HepG2 (cell line): ENCODE measurements around the gene MBTPS1.

Experiments
- HNRNPUL1 ChIP-seq: fragments of 200-400 bp; formaldehyde crosslinking; IDR thresholded peaks from 2 replicates; pipeline ENCODE4 v1.6.1; 2017; ENCODE audit warnings: low read depth, mild to moderate bottlenecking, low read length, moderate library complexity
- TF ChIP-seq, protein P1 (sequence below): sonication (generic); formaldehyde crosslinking; IDR thresholded peaks from 2 replicates; pipeline ENCODE4 v1.5.0; 2020; ENCODE audit warnings: mild to moderate bottlenecking, missing genetic modification reagents, moderate library complexity

DNA sequence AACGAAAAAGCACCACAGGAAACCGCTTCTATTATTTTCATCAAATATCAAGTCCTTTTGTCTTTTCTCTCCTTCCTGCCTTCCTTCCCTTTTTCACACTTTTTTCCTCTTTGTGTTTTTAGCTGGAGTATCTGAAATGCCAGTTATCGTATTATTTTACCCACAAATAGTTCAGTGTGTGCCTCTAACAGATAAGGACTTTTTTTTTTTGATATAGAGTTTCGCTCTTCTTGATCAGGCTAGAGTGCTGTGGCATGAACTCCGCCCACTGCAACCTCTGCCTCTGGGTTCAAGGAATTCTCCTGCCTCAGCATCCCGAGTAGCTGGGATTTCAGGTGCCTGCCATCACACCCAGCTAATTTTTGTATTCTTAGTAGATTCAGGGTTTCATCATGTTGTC is 39.0 kb upstream of the MBTPS1 start:
- TF ChIP-seq HNRNPUL1, result no peak
- TF ChIP-seq, protein P1, sequence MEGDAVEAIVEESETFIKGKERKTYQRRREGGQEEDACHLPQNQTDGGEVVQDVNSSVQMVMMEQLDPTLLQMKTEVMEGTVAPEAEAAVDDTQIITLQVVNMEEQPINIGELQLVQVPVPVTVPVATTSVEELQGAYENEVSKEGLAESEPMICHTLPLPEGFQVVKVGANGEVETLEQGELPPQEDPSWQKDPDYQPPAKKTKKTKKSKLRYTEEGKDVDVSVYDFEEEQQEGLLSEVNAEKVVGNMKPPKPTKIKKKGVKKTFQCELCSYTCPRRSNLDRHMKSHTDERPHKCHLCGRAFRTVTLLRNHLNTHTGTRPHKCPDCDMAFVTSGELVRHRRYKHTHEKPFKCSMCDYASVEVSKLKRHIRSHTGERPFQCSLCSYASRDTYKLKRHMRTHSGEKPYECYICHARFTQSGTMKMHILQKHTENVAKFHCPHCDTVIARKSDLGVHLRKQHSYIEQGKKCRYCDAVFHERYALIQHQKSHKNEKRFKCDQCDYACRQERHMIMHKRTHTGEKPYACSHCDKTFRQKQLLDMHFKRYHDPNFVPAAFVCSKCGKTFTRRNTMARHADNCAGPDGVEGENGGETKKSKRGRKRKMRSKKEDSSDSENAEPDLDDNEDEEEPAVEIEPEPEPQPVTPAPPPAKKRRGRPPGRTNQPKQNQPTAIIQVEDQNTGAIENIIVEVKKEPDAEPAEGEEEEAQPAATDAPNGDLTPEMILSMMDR (CRISPR knock-in tag), result no peak
